ENCODE results near the gene MPP1. TPM values are rescaled to one million over a fixed set of nuclear protein-coding genes. Genes with fewer than 3 reads are reported as not detected.

MPP1 gene
- polyA plus RNA-seq, 2 of the 4 experiments (the other 2 are of a cell fraction) = 10.7 to 14.3 TPM

DNA sequence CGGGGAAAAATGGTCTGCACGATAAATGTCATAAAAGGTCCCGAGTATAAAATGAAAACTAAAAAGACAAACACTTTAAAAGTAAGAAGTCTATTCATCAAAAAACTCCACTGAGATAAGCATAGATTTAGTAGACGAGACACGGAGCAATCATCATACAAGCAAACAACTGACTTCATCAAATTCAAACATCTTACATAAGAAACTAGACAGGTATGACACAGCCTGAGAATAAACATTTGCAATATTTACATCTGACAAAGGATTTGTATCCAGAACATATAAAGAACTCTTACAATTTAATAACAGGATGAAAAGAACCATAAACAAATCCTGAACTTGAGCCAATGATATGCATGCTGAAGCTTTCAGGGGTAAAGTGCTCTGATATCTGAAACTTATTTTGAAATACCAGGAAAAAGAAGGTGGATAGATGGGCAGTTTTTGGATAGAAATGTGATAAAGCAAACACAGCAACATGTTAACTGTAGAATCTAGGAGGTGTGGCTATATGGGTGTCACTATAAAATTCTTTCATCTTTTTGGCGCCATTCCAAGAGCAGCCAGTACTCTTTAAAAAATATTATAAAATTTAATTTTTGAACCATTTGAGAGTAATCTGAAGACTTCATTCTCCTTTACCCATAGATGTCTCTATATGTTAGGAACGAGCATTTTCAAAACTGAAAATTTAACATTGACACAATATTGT lies 12.0 kb downstream of the MPP1 start (continued):
- TF ChIP-seq, protein P1, sequence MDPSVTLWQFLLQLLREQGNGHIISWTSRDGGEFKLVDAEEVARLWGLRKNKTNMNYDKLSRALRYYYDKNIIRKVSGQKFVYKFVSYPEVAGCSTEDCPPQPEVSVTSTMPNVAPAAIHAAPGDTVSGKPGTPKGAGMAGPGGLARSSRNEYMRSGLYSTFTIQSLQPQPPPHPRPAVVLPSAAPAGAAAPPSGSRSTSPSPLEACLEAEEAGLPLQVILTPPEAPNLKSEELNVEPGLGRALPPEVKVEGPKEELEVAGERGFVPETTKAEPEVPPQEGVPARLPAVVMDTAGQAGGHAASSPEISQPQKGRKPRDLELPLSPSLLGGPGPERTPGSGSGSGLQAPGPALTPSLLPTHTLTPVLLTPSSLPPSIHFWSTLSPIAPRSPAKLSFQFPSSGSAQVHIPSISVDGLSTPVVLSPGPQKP (IDR thresholded peaks at IDR 0.05; ENCODE audit: low read depth, low read length) = no peak
- TF ChIP-seq TP53 (CRISPR knock-in tag; IDR thresholded peaks at IDR 0.05) (no peak), CBX2 (IDR thresholded peaks at IDR 0.05; ENCODE audit: borderline replicate concordance, low read depth) (no peak), RAD21 (conservative IDR thresholded peaks at IDR 0.05 in 1 of 2, IDR thresholded peaks at IDR 0.05 in 1 of 2) (no peak), RCOR1 (IDR thresholded peaks at IDR 0.05; ENCODE audit: low read depth, low read length) (no peak), ZFP36 (IDR thresholded peaks at IDR 0.05; ENCODE audit: borderline replicate concordance, partially characterized antibody) (no peak), BHLHE40 (IDR thresholded peaks at IDR 0.05; ENCODE audit: low read depth, low read length) (no peak), JUN (IDR thresholded peaks at IDR 0.05) (peak in 1 of 2 experiments; percentile 53; a peak in 1 of 5 replicates), FOXS1 (CRISPR knock-in tag; IDR thresholded peaks at IDR 0.05) (no peak), PHF8 (IDR thresholded peaks at IDR 0.05; ENCODE audit: borderline replicate concordance, low read depth) (no peak), SREBF2 (IDR thresholded peaks at IDR 0.05) (no peak), MAZ (IDR thresholded peaks at IDR 0.05; ENCODE audit: borderline replicate concordance, low read depth, low read length) (no peak)
- TF ChIP-seq, protein P2, sequence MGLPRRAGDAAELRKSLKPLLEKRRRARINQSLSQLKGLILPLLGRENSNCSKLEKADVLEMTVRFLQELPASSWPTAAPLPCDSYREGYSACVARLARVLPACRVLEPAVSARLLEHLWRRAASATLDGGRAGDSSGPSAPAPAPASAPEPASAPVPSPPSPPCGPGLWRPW (IDR thresholded peaks at IDR 0.05) = no peak
- TF ChIP-seq, protein P3, sequence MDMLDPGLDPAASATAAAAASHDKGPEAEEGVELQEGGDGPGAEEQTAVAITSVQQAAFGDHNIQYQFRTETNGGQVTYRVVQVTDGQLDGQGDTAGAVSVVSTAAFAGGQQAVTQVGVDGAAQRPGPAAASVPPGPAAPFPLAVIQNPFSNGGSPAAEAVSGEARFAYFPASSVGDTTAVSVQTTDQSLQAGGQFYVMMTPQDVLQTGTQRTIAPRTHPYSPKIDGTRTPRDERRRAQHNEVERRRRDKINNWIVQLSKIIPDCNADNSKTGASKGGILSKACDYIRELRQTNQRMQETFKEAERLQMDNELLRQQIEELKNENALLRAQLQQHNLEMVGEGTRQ (IDR thresholded peaks at IDR 0.05) = no peak

DNA sequence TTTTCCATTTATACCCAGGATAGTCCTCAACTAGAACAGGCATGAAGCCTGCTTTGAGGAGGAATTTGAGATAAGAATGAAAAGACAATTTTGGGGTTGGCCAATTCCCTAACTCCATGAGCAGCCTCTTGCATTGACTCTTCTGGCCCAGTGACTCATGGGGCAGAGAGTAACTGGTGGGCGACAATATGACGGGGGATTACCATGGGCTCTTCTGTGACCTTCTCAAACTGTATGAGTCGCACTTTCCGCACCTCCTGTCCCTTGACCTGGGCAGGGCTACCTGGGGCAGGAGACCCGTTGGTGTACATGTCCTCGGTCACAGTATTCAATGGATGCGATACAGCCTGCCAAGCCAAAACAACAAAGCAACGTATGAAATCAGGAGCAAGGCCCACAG lies 13.3 kb downstream of the MPP1 start:
- FAIRE-seq = no peak
- Histone ChIP-seq H3K27ac (peak overlapping the region in 1 of 2 experiments; percentile 16; a peak in 1 of 6 replicates), H3K4me2 (peak overlapping the region; percentile 49; the same call in 2 of the 3 replicates), H3K4me1 (peaks cover 38% of the 10 kb centered on the region), H3K4me3 (no peak overlapping the region), H3K9me3 (no peaks in the 10 kb centered on the region)
- no peak for DNase-seq (ENCODE audit: low read depth in 1 of 2, low spot score in 1 of 2)
- WGBS (ENCODE audit: missing lambda C conversion rate) = 86% methylated on average over 8 of the region's 8 CpGs
- ChIA-PET CTCF (interaction anchor here (1.3 kb wide), 1 partner anchor 14 kb away, joined by 3 read pairs; no protein-coding TSS in a partner anchor), POLR2A (interaction anchor here (0.6 to 0.8 kb wide), 2 partner anchors 14 to 30 kb away, joined by 3 to 4 read pairs; no protein-coding TSS in a partner anchor)
- ATAC-seq = no peak
- no peak for TF ChIP-seq TFCP2L1 (CRISPR knock-in tag; IDR thresholded peaks at IDR 0.05)
- TF ChIP-seq HOXB5 (CRISPR knock-in tag; IDR thresholded peaks at IDR 0.05) = no peak
- no peak for TF ChIP-seq ZC3H11A (IDR thresholded peaks at IDR 0.05)
- TF ChIP-seq GATA3 (IDR thresholded peaks at IDR 0.05; ENCODE audit: borderline replicate concordance) = no peak
- TF ChIP-seq CHD2 (IDR thresholded peaks at IDR 0.05; ENCODE audit: low read length, partially characterized antibody) = no peak
- no peak for TF ChIP-seq MYC (IDR thresholded peaks at IDR 0.05; ENCODE audit: borderline replicate concordance, low read length)
- TF ChIP-seq, protein P4, sequence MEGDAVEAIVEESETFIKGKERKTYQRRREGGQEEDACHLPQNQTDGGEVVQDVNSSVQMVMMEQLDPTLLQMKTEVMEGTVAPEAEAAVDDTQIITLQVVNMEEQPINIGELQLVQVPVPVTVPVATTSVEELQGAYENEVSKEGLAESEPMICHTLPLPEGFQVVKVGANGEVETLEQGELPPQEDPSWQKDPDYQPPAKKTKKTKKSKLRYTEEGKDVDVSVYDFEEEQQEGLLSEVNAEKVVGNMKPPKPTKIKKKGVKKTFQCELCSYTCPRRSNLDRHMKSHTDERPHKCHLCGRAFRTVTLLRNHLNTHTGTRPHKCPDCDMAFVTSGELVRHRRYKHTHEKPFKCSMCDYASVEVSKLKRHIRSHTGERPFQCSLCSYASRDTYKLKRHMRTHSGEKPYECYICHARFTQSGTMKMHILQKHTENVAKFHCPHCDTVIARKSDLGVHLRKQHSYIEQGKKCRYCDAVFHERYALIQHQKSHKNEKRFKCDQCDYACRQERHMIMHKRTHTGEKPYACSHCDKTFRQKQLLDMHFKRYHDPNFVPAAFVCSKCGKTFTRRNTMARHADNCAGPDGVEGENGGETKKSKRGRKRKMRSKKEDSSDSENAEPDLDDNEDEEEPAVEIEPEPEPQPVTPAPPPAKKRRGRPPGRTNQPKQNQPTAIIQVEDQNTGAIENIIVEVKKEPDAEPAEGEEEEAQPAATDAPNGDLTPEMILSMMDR (IDR thresholded peaks at IDR 0.05) = no peak
- TF ChIP-seq NR3C1 (IDR thresholded peaks at IDR 0.05) = no peak
- TF ChIP-seq MAFK (IDR thresholded peaks at IDR 0.05; ENCODE audit: partially characterized antibody) = no peak
- TF ChIP-seq RFX5 (IDR thresholded peaks at IDR 0.05) = no peak
- TF ChIP-seq CEBPB (IDR thresholded peaks at IDR 0.05) = no peak
- no peak for TF ChIP-seq ZSCAN20 (CRISPR knock-in tag; IDR thresholded peaks at IDR 0.05)
- TF ChIP-seq, protein P5, sequence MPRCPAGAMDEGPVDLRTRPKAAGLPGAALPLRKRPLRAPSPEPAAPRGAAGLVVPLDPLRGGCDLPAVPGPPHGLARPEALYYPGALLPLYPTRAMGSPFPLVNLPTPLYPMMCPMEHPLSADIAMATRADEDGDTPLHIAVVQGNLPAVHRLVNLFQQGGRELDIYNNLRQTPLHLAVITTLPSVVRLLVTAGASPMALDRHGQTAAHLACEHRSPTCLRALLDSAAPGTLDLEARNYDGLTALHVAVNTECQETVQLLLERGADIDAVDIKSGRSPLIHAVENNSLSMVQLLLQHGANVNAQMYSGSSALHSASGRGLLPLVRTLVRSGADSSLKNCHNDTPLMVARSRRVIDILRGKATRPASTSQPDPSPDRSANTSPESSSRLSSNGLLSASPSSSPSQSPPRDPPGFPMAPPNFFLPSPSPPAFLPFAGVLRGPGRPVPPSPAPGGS (IDR thresholded peaks at IDR 0.05) = no peak
- no peak for TF ChIP-seq POLR2A (IDR thresholded peaks at IDR 0.05; ENCODE audit: low read length)
- TF ChIP-seq, protein P6, sequence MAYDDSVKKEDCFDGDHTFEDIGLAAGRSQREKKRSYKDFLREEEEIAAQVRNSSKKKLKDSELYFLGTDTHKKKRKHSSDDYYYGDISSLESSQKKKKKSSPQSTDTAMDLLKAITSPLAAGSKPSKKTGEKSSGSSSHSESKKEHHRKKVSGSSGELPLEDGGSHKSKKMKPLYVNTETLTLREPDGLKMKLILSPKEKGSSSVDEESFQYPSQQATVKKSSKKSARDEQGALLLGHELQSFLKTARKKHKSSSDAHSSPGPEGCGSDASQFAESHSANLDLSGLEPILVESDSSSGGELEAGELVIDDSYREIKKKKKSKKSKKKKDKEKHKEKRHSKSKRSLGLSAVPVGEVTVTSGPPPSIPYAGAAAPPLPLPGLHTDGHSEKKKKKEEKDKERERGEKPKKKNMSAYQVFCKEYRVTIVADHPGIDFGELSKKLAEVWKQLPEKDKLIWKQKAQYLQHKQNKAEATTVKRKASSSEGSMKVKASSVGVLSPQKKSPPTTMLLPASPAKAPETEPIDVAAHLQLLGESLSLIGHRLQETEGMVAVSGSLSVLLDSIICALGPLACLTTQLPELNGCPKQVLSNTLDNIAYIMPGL (CRISPR knock-in tag; IDR thresholded peaks at IDR 0.05; ENCODE audit: borderline replicate concordance) = no peak
- TF ChIP-seq EHMT2 (IDR thresholded peaks at IDR 0.05; ENCODE audit: low read depth) = no peak
- no peak for TF ChIP-seq JUNB (IDR thresholded peaks at IDR 0.05)
- TF ChIP-seq BHLHE40 (IDR thresholded peaks at IDR 0.05; ENCODE audit: low read depth, low read length) = no peak
